GM23248 (cell line): Measurements from ENCODE around the gene INAFM2.

Source experiments
- EZH2 ChIP-seq: fragments of 200-600 bp; sonication (generic); IDR thresholded peaks from 2 replicates; pipeline ENCODE4 v1.6.1; 2018; ENCODE audit warnings: antibody characterized with exemption, mild to moderate bottlenecking; ENCODE audit not compliant: insufficient read depth, poor library complexity, severe bottlenecking
- EZH2phosphoT487 ChIP-seq: fragments of 200-600 bp; sonication (generic); IDR thresholded peaks from 2 replicates; pipeline ENCODE4 v1.6.1; 2018; ENCODE audit warnings: antibody characterized with exemption, moderate library complexity, mild to moderate bottlenecking, low read depth; ENCODE audit not compliant: insufficient read depth

- TF ChIP-seq EZH2, result no peak
- TF ChIP-seq EZH2phosphoT487, result no peak
Measured at GRCh38 chr15:40365016-40365415, 41.5 kb downstream of the INAFM2 start.
